GM19395 (cell line): ENCODE data around the gene RPL19.

Source experiments
- ATAC-seq: cut with Tn5 transposase; IDR thresholded peaks from one replicate; pipeline ENCODE4 v1.9.1; 2021; ENCODE audit warnings: mild to moderate bottlenecking, moderate library complexity; ENCODE audit not compliant: unreplicated experiment

The RPL19 gene

DNA sequence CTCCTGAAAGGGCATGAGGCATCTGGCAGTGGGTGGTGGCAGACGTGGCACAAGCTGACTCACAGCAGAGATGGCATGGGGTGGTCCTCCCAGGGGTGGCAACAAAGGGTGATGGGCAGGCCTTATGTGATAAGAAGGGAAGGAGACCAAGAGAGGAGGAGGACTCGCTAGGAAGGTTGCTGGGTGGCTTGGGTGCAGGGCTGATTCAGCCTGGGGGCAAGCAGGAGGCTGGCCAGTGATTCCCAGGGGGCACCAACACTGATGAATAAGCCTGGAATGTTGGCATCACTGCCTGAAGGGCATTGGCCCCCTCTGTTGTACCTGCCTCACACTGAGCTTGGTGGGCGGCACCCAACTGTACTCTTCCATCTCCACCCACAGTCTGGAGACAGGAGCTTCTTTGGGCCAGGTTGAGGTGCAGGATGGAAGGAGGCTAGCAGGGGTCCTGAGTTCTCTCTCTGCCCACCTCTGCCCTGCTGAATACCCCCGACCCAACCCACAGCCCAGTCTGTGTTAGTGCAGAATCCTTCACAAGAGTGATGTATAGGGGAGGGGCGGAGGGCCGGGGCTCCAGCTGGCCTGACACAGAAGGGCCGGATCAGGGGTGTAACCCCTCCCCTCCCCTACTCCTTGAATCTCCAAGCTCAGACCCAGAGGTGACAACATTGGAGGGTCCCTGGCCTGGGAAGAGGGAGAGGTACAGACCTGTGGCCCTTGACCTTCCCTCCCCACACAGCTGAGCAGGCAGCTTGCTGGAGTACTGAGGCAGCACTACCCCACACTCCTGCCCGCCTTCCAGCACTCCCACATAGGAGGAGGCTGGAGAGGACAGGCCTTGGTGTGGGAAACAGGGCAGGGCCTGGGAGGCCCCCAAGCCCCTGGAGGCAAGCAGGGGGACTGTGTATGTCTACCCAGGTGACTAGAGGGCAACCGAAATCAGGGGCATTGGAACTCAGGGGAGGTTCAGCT, 23.1 kb downstream of the RPL19 start:
- ATAC-seq, result no peak

GRCh38 chr17:39223907-39224777, 24.1 kb downstream of the RPL19 start:
- ATAC-seq, result no peak

- no peak for ATAC-seq
Observed at GRCh38 chr17:39224778-39225307, 24.8 kb downstream of the RPL19 start.

GRCh38 chr17:39225308-39225958, 25.4 kb downstream of the RPL19 start, which contains the start of gene STAC2:
STAC2 (minus strand) TSS chr17:39225945; CDS start chr17:39225502, 443 bp downstream.
- ATAC-seq, result no peak

DNA sequence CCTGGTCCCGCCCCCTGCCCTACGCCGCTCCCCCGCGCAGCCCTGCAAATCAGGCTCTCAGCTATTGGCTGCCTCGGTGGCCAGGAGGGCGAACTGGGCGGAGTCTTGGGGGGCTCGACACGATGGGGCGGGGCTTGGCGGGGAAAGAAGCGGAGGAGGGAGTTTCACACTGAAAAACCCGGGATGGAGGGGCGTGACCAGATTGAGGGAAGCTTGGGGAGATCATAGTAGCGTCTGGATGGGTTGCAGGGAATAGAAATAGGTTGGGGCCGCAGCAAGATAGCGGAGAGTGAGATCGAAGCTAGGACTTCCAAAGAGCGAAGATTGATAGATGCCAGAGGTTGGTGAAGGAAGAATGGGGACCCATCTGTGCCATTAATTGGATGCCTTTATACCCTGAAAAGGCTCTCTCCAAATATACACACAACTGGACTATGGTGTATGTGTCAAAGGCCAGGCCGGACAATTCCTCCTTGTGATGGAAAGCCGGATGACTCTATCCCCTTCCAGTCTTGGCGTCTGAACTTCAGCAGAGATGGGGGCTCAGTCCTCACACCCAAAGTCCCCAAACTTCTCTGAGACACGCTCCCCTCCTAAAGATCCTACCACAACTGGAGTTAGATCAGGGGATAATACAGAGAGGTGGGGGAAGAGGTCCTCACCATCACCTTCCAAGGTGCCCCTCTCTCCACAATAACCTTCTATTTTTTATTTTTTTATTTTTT, 26.0 kb downstream of the RPL19 start:
- no peak for ATAC-seq

DNA sequence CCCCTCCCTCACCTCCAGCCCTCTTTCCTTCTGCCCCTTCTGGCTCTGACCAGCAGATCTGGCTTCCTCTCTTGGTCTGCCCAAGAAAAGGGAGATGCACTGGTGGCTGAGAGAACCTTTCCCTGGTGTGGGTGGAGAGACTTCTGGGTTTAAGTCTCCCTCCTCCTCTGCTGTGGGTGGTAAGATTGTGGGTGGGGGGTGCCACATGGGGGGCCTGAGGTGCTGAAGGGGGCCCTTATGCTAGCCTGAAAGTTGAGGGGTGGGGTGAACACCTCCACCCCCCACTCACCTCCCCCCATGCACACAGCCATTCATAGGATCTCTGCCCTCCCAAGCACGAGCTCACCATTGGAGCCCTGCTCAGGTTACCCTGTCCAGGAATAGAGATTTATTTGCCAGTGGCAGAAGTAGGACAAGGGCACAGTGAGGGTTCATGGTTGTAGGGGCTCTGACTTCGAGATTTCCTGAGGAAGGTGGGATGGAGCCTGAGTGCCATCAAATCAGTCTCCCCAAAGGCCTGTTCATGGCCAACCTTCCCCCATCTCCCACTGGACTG, 27.4 kb downstream of the RPL19 start:
- no peak for ATAC-seq

DNA sequence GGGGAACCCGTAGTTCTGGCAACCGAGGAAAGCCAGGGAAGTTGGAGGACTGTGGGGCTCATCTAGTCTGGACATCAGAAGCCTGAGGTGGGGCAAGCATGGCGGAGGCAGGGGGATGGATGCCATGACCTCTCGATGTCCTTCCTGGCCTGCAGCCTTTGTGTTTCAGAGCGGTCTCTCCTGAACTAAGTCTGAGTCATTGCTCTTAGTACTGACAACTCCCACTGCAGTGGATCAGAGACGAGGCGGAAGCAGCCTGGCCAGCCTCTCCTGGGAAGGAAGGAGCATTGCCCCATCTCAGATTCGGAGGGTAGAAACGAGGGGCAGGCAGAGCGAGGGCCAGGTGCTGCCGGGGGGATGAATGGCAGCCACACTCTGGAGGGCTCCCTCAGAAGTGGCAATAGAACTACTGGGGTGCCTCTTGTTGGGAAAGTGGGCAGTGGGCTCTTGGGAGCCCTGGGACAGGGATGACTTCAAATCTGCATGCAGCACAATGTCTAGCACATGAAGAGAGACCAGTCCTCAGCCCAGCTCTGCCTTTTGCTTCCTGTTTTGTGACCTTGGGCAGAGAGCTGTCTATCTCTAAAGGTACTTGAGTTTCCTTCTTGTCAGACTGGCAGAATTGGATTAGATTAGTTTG, 29.3 kb downstream of the RPL19 start:
- ATAC-seq, result no peak

GRCh38 chr17:39230361-39230760, 30.3 kb downstream of the RPL19 start:
- no peak for ATAC-seq

- ATAC-seq, result no peak
Observed at GRCh38 chr17:39231091-39231561, 31.0 kb downstream of the RPL19 start.

- ATAC-seq, result no peak
Observed at GRCh38 chr17:39231591-39232551, 31.8 kb downstream of the RPL19 start.

DNA sequence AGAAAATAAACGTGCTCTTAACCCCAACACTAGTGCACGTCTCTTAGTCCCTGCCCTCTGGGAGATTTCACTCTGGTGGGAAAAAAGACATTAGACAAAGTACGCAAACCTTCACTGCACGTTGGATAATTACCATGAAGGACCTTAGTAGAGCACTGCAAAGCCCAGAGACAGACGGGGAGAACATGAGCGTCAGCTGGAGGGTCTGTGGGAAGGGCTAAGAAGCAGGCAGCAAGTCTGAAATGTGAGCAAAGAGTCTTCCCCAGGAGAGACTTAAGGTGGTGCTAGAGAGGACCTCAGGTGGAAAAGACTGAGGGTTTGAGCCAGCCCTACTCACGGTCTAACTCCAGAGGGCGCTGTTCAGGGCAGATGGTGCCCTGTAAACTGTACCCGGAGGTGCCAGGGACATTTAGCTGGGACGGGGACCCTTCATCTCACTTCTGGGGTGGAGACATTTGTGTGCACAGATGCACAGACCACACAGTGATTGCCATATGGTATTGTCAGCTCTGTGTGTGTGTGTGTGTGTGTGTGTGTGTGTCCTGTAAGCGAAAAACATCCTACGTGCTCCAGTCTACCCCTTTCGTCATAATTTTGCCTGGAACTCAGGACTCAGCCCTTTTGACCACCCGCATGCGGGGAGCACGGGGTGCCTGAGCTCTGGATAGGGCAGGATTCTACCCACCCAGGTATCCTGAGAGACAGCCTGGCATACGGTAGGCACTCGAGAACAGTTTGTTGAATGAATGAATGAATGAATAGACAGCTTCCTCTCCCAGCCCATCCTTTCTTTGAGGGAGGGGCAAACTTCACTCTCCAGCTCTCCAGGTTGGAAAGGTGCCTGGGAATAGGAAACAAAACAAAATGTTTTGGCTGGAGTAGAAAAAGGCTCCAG, 35.7 kb downstream of the RPL19 start:
- ATAC-seq, result no peak

- no peak for ATAC-seq
Observed at GRCh38 chr17:39236450-39236927, 36.4 kb downstream of the RPL19 start.

GRCh38 chr17:39236981-39237441, 36.9 kb downstream of the RPL19 start:
- ATAC-seq, result no peak

- no peak for ATAC-seq
Observed at GRCh38 chr17:39237586-39237985, 37.5 kb downstream of the RPL19 start.

DNA sequence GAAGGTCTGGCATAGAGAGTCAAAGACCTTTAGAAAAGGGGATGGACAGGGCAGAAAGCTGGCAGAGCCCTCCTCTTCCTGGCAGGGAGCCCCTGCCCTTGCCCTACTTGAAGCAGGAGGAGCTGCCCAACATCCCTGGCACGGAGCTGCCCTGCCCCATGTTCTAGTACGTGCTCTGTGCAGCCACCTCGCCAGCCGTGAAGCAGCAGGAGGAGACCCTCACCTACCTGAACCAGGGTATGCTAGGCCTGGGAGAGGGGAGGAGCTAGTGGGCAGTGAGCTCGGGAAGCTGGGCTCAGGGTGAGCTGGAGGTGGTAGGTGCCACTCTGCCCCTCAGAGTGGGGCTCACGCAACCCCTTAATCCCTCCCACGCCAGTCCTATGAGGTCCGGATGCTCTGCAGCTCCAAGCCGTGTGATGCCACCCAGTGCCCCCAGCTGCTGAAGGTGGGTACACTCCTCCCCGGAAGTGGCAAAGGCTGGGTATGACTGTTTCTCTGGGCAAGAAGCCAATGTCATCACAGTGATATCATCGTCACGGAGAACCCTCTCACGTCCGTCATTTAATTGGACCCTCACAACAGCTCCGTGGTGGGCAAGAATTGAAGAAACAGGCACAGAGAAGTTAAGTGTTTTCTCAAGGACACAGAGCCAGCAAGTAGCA, 38.4 kb downstream of the RPL19 start:
- ATAC-seq, result no peak

- no peak for ATAC-seq
Observed at GRCh38 chr17:39239640-39240314, 39.7 kb downstream of the RPL19 start.
